GM15510 (cell line): ENCODE measurements around the gene FBXW12.

Source experiments
- POLR2A ChIP-seq: IDR thresholded peaks from 3 replicates; pipeline ENCODE4 v1.6.1; 2011; ENCODE audit warnings: borderline replicate concordance; ENCODE audit not compliant: insufficient read length; ENCODE audit errors: extremely low read depth

FBXW12 gene

DNA sequence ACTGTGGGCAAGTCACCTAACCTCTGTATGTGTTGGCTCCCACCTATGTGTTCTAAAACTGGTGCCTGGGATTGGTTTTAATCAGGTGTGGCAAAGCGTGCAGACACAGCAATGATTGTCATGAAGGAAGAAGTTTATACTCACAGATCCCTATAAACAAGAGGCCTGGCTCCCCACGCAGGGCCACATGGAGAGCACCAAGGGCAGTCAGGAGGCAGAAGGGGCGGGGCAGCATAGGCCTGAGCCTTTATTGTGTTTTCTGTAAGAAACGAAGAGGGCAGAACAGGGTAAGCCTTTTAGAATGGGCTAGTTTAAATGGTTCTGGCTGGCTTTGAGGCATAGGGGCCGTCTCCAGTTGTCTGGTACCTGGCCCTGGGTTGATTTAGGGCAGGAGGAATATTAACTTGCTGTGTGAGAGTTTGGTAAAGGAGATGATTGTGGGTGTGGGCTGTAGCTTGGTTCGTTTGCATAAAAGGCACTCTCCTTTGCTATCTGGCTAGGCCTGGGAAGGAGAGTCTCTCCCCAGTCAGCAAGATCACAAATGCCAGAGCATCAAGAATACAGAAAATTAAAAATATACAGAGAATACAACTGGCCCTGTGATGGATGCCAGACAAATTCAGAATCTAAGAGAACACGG lies 2.2 kb upstream of the FBXW12 start:
- TF ChIP-seq POLR2A: no peak

DNA sequence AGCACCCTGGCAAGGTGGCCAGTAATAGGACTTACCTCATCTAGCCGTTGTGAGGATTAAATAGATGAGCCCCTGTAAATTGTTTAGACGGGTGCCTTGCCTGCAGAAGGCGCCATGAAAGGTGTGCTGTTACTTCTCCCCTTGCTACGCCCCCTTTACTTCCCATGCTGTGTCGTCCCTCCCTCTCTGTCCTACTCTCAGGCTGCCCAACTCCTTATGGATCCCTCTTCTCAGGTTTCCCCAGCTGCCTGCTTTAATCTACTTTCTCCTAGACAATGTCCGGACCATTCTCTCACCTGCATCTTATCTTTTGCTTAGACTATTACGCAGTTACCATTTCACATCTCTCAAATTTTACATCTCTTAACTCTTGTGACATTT lies 1.7 kb upstream of the FBXW12 start:
- no peak for TF ChIP-seq POLR2A

DNA sequence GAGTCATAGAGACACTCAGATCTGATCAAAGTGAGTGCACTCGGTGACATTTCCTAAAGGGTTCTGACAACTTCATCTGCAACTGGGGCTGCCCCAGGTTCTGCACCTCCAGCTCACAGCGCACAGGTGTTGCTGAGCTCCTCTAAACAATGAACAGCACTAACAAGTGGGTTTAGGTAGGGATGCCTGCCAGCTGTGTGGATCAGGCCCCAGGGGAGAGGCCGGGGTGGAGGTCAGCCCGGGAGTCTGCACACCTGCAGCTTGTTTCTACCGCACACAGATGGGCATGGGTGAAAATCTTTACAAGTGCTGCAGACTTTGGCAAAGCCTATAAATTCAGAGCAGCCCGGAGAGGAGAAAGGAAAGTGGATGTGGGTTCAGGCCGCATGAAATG lies 355 bp downstream of the FBXW12 start:
- no peak for TF ChIP-seq POLR2A

DNA sequence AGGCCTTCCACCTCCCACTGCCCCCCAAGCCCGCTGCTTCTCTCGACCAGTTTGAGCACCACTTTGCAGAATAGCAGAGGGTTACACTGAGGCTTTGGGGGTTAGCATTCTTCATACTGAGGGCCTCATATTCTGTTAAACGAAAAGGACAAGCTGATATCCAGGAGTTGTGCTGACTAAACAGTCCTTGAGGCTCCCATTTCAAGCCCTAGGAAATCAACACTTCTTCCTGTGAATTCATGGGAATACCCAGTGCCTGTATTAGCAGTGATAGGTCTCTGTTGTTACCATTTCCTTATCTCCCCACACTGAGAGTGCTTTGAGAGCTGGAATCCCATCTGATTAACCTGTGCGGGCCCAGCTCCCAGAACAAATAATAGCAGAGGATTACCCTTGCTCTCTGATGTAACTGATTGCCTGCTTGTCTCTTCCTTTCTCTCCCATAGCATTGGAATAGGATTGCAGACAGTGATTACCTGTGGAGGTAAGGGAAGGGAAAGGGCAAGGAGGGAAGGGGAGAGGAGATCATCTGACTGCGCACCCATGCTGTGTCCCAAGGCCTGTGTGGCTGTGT lies 930 bp downstream of the FBXW12 start:
- no peak for TF ChIP-seq POLR2A

DNA sequence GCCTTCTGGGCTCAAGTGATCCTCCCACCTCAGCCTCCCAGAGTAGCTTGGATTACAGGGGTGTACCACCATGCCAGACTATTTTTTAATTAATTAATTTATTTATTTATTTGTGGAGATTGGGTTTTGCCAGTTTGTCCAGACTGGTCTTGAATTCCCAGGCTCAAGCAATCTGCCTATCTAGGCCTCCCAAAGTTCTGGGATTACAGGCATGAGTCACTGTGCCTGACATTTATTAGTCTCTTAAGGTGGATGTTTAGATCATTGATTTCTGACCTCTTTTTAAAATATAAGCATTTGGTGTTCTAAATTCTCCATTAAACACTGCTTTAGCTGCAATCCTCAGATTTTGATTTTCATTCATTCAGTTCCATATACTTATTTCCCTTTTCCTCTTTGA lies 15.6 kb downstream of the FBXW12 start:
- no peak for TF ChIP-seq POLR2A

DNA sequence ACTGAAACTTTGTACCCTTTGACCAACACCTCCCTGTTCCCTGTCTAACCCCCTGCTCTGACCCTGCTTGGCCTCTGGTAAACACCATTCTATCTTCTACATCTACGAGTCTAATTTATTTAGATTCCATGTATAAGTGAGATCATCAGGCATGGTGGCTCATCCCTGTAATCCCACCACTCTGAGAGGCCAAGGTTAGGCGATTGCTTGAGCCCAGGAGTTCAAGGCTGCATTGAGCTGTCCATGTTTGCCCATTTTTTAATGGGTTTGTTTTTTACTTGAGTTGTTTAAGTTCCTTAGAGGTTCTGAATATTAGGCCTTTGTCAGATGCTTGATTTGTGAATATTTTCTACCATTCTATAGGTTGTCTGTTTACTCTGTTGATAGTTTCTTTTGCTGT lies 16.9 kb downstream of the FBXW12 start:
- no peak for TF ChIP-seq POLR2A

DNA sequence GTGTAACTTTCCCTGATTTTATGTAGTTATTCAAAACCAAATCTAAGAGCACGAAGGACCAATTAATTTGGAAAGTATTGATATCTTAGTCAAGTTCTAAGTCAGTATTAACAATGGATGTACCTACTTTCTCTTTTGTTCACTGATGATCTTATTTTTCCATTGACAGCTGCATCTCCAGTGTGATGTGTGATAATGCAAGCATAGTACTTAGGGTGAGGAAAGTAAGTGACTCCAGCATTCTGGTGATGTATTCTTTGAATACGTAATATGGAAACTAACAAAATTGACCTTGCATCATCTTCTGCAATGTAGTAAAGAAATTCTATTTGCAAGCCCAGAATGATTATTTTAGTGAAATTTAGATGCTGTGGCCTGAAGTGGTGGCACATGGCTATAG lies 22.4 kb downstream of the FBXW12 start:
- no peak for TF ChIP-seq POLR2A

DNA sequence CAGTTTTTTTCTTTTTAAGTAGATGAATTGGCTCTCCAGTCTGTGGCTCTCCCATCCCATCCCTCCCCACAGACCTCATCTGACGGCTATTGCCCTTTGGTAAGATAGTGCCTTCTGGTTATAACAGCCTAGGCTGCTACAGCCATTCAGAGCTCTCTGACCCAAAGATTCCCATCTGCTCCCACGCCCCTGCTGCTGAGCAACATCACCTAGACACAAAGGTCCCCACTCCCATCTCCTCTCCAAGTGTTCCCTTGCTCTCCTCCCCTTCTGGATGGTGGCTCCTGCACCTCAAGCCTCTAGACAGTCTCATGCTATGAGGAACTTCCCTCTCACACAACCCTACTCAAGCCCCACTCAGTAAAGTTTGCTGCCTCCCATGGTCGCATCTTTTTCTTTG lies 23.7 kb downstream of the FBXW12 start:
- TF ChIP-seq POLR2A: no peak

DNA sequence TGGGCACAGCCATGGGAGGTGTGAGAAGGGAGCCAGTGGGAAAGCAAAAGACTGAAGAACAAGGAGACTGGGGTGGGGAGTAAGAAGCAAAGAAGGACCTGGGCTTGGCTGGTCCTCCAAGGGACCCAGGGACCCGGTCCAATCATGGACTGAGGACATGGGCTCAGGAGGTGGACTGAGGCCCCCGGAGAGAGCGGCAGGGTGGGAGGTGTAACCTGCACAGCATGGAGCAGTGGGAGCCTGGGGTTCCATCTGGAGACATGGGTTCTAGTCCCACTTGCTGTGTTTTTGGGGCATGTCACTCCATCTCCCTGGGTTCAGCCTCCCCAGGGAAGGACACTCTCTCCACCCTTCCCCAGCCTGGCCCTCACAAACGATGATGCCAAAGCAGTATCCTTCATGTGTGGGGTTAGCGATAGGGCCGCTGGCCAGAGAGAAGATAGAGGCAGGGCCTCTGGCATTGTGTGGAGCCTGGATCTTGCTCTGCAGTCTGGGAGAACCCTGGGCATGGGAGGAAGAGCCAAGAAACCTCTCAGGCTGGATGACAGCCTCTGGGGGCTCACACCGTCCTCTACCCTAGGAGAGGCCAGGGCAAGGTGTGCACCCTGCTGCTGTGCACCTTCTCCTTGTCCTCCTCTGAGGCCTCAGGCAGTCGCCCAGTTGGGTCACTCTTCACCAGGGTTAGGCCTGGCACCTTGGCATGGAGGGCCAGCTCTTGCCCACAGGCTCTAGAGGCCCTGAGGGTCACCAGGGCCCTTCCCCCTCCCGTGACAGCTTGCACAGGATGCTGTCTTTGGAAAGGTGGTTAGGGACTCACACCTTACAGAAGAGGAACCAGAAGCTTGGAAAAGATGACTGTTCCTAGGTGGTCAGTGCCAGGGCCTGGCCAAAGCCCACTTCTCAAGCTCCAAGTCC lies 26.0 kb downstream of the FBXW12 start:
- TF ChIP-seq POLR2A: no peak

DNA sequence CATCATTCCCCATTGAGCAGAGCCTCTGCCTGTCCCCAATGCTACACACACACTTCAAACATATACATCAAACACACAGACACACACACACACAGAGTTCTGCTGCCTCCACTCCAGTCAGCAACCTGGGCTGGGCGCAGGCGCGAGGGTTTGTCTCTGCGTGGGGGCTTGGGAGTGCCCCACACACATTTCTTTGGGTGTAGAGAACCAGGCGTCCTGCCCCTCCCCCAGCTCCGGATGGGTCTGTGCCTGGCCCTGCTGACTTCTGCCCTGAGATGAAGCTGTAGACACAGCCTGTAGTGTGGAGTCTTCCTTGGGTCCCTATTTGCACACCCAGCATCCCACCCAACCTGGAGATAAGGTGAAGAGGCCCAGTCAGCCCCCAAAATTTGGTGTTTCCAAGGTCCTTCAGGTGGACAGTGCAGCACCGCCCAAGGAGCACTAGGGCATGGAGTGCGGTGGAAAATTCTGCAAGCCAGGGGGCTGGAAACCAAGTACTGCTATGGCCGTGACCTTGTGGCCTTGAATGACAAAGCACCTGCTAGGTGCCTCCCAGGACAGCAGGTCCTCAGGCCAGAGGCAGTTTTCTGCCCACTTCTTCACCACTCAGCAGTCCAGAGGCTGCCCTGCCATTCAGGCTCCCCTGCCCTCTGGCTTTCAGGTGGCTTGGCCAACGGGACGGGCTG lies 26.8 kb downstream of the FBXW12 start:
- TF ChIP-seq POLR2A: no peak

DNA sequence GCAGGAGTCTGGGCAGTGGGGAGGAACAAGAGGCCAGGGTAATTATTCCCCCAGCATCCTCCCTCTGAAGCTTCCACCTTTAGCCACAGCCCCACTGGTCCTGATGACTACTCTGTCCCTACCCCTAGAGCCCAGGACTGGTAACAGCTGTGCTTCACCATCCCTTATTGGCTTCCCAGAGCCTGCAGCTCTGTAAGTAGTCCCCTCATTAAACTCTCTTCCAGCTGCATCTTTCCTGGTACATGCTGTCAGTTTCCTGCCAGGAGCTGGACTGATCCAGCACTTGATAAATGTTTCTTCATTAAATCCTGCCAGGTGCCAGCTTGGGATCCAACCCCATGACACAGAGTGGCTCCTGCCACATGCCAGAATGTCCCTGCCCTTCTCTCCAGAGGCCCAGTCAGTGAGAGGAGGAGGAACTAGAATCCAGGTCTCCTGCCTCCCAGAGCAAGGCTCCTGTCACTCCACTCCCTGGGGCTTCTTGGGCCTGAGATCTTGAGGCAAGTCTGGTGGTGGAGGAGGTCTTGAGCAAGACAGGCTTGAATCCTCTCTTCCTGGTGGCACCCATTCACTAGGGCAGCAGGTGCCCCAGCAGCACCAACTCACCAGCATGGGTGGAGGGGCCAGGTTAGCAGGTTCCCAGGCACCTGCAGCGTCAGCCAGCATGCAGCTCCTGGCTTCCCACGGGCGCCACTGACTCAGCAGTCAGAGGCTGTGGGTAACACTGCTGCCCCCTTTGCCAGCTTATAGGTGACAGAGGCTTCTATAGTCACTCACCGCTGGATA lies 27.6 kb downstream of the FBXW12 start:
- no peak for TF ChIP-seq POLR2A

DNA sequence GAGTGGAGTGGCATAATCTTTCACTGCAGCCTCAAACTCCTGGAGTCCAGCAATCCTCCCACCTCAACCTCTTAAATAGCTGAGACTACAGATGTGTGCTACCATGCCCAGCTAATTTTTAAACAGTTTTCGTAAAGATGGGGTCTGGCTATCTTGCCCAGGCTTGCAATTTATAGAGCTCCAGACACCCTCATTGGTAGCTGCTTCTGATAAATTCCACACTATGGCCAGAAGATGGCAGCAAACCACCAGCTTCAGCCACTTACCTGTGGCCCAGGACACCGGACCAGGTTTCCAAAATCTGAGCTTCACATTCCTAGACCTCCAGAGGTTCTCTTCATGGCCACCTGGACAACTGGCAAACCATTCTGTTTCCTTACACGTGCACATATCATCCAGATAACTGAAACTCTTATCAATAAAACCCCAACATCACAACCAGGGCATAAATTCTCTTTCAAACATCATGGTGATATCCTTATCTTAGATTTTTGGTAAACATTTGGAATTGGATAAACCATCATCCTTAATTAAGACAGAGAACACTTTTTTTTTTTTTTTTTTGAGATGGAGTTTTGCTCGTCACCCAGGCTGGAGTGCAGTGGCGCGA lies 28.9 kb downstream of the FBXW12 start:
- TF ChIP-seq POLR2A: no peak

DNA sequence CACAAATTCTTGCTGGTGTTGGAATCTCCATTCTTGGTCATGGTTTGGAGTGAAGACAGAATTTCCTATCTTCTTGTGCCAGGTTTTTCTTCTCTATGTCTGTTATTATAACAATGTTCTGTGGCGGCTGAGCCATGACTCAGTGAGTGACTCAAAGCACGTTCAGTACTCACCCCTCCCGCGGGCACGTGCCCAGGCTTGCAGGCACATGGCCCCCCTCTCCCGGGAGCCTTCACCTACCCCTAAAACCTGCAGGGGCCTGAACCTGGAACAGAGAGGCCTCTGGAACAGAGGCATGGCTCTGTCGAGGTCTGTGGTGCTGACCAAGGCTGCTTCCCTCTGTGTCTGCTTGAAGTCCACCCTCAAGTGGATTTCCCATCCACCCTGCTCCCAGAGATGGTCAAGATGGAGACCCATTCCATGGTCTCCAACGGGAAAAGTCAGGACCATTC lies 30.3 kb downstream of the FBXW12 start:
- TF ChIP-seq POLR2A: no peak

DNA sequence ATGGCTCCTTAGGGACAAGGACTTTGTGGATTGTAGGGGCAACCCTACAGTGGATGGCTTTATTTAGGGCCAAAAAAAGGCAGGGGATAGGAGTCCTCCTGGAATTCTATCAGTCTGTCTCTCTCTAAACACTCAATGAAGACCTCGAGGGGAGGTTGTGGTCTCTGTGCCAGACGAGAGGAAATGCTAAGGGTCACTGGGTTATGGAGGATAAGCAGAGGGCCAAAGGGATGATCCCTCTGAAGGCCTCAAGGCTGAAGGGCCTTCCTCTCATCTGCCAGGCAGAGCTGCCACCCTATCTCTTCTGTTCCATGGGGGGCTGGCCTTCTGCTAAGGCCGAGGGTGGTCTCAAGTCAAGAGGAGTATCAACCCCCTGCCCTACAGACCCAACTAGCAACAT lies 30.9 kb downstream of the FBXW12 start:
- no peak for TF ChIP-seq POLR2A
